Peyer's patch (tissue), 4 donors: Measurements from ENCODE around the gene LCA5L. TPM values are rescaled to one million over a fixed set of nuclear protein-coding genes. Genes with fewer than 3 reads are reported as not detected.

Experiments
- DNase-seq, 3 donors: peaks; one replicate each; pipeline ENCODE4 v3.0.0-alpha.2; 2017 to 2019
- H3K27ac ChIP-seq, 4 donors: fragments of 200-600 bp; sonication (generic); one replicate each; pipeline ENCODE4 v1.5.1; 2016 to 2019
- H3K27me3 ChIP-seq, 2 donors: fragments of 200-600 bp; sonication (generic); one replicate each; pipeline ENCODE4 v1.5.1; 2019
- H3K36me3 ChIP-seq, 3 donors: fragments of 200-600 bp; sonication (generic); one replicate each; pipeline ENCODE4 v1.5.1; 2016 to 2019
- H3K4me1 ChIP-seq, 4 donors: fragments of 200-600 bp; sonication (generic); one replicate each; pipeline ENCODE4 v1.5.1; 2016 to 2019
- H3K4me3 ChIP-seq, 4 donors: fragments of 200-600 bp; sonication (generic); 1 replicate in 3 of 4; 2 replicates in 1 of 4; pipeline ENCODE4 v1.5.1; 2016 to 2019; ENCODE audit warnings: mild to moderate bottlenecking in 1 of 4
- H3K9me3 ChIP-seq, 4 donors: fragments of 200-600 bp; sonication (generic); one replicate each; pipeline ENCODE4 v1.5.1; 2016 to 2019; ENCODE audit warnings: mild to moderate bottlenecking in 1 of 4
- CTCF ChIP-seq, 6 experiments: fragments of 450-650 bp in 4 of 6; fragments of 200-600 bp in 2 of 6; sonication (generic) in 1 of 6; IDR thresholded peaks; one replicate each; pipeline ENCODE4 v1.5.1; 2017 to 2019; ENCODE audit warnings: antibody characterized with exemption in 6 of 6, mild to moderate bottlenecking in 3 of 6, moderate library complexity in 1 of 6
- POLR2A ChIP-seq, 2 donors: fragments of 450-650 bp; IDR thresholded peaks; one replicate each; pipeline ENCODE4 v1.5.1; 2017; ENCODE audit warnings: antibody characterized with exemption in 2 of 2, mild to moderate bottlenecking in 2 of 2, moderate library complexity in 2 of 2
- total RNA-seq, 4 donors: library from RNA; depleted of rRNA; stranded (reverse); fragments of >200 nt; gene quantifications; one replicate each; pipeline ENCODE4 v1.1.0, GENCODE V29; 2016

LCA5L gene
- total RNA-seq, 4 donors from 2014 or later, result 0.88 to 2.0 TPM; not detected in 2

GRCh38 chr21:39388811-39389155 lies 56.8 kb downstream of the LCA5L start:
- no peaks in the 10 kb centered on the region for H3K27me3 ChIP-seq
- TF ChIP-seq POLR2A (IDR thresholded peaks at IDR 0.05) (no peak), CTCF (IDR thresholded peaks at IDR 0.05) (no peak)
- peaks cover 0 to 32% (median 0%) of the 10 kb centered on the region in 3 donors for H3K36me3 ChIP-seq
- H3K27ac ChIP-seq, result peak overlapping the region in 2 of 4 donors; percentile 77 to 78
- no peak for DNase-seq
- H3K4me1 ChIP-seq, result peaks cover 0 to 19% (median 2%) of the 10 kb centered on the region in 4 donors
- H3K9me3 ChIP-seq, result no peaks in the 10 kb centered on the region
- peak overlapping the region in 2 of 4 donors; percentile 44 to 47 for H3K4me3 ChIP-seq

- Histone ChIP-seq H3K4me1 (peaks cover 0 to 19% (median 2%) of the 10 kb centered on the region in 4 donors), H3K4me3 (peak overlapping the region; percentile 29 to 55 (median 46)), H3K36me3 (peaks cover 0 to 27% (median 0%) of the 10 kb centered on the region in 3 donors), H3K27ac (peak overlapping the region; percentile 40 to 78 (median 70)), H3K9me3 (no peaks in the 10 kb centered on the region), H3K27me3 (no peaks in the 10 kb centered on the region)
- no peak for TF ChIP-seq POLR2A (IDR thresholded peaks at IDR 0.05)
- peak; percentile 71 to 92 (median 90) for TF ChIP-seq CTCF (IDR thresholded peaks at IDR 0.05)
- peak; percentile 89 to 97 (median 95) for DNase-seq
These were observed 57.4 kb downstream of the LCA5L start for GRCh38 chr21:39388038-39388810.

DNA sequence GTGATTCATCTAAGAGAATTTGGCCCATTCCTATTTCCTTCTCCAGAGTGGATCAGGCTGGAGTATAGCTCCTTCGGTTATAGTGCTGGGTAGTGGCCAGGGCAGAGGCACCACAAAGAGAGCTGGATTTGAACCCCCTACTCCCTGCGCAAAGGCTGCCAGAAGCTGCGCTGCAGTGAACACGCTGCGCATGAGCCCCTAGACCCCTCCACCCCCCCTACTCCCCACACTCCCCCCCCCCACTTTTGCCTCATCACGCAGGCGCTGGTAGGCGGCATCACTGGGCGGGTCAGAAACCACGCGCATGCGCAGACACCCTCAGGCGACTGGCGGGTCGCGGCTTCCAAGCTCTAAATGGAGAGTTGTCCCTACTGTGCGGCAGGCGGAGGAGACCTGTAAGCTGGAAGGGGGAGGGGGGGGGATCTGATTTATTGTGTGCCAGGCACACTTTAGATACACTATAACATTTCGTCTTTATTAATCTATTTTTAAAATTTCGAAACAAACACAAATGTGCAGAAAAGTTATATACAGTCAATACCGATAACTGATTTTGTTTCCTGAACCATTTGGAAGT lies 58.0 kb downstream of the LCA5L start:
- peak; percentile 88 to 95 (median 88) for DNase-seq
- H3K27ac ChIP-seq, result peak overlapping the region; percentile 40 to 78 (median 70)
- no peaks in the 10 kb centered on the region for H3K27me3 ChIP-seq
- peaks cover 0 to 19% (median 2%) of the 10 kb centered on the region in 4 donors for H3K4me1 ChIP-seq
- H3K9me3 ChIP-seq, result no peaks in the 10 kb centered on the region
- peak overlapping the region; percentile 29 to 55 (median 46) for H3K4me3 ChIP-seq
- peaks cover 0 to 20% (median 0%) of the 10 kb centered on the region in 3 donors for H3K36me3 ChIP-seq
- TF ChIP-seq POLR2A (IDR thresholded peaks at IDR 0.05), result no peak
- no peak for TF ChIP-seq CTCF (IDR thresholded peaks at IDR 0.05)

GRCh38 chr21:39386899-39387298 lies 58.7 kb downstream of the LCA5L start:
- no peak for TF ChIP-seq CTCF (IDR thresholded peaks at IDR 0.05)
- no peak for TF ChIP-seq POLR2A (IDR thresholded peaks at IDR 0.05)
- peak overlapping the region in 3 of 4 donors; percentile 62 to 78 (median 77) for H3K27ac ChIP-seq
- peaks cover 0 to 14% (median 0%) of the 10 kb centered on the region in 3 donors for H3K36me3 ChIP-seq
- no peaks in the 10 kb centered on the region for H3K27me3 ChIP-seq
- H3K4me1 ChIP-seq, result peaks cover 0 to 20% (median 2%) of the 10 kb centered on the region in 4 donors
- no peak for DNase-seq
- H3K4me3 ChIP-seq, result peak overlapping the region in 1 of 4 donors; percentile 47
- H3K9me3 ChIP-seq, result no peaks in the 10 kb centered on the region

- Histone ChIP-seq H3K36me3 (peaks cover 0 to 8% (median 0%) of the 10 kb centered on the region in 3 donors), H3K27me3 (no peaks in the 10 kb centered on the region), H3K4me3 (peak overlapping the region; percentile 13 to 39 (median 20)), H3K4me1 (peaks cover 0 to 27% (median 2%) of the 10 kb centered on the region in 4 donors), H3K9me3 (no peaks in the 10 kb centered on the region), H3K27ac (peak overlapping the region; percentile 33 to 78 (median 62))
- TF ChIP-seq POLR2A (IDR thresholded peaks at IDR 0.05) (no peak), CTCF (IDR thresholded peaks at IDR 0.05) (no peak)
- no peak for DNase-seq
These were observed 59.4 kb downstream of the LCA5L start for GRCh38 chr21:39386194-39386593.
